GM12873 (cell line): ENCODE measurements around the gene INTS12.

ENCODE experiments used
- CTCF ChIP-seq: IDR thresholded peaks from 2 replicates; pipeline ENCODE4 v1.5.1; 2012; ENCODE audit warnings: low read depth, mild to moderate bottlenecking, moderate library complexity, low read length, control low read depth; ENCODE audit not compliant: insufficient read depth; ENCODE audit errors: missing control alignments

Gene INTS12

GRCh38 chr4:105719204-105719603, 10.7 kb upstream of the INTS12 start:
- no peak for TF ChIP-seq CTCF

GRCh38 chr4:105715692-105716278, 7.3 kb upstream of the INTS12 start:
- peak; percentile 18 for TF ChIP-seq CTCF

GRCh38 chr4:105714932-105715331, 6.4 kb upstream of the INTS12 start:
- no peak for TF ChIP-seq CTCF

GRCh38 chr4:105714071-105714521, 5.6 kb upstream of the INTS12 start:
- TF ChIP-seq CTCF, result no peak

- TF ChIP-seq CTCF, result no peak
These were observed 4.3 kb upstream of the INTS12 start for GRCh38 chr4:105712766-105713165.

GRCh38 chr4:105710678-105711077, 2.2 kb upstream of the INTS12 start:
- TF ChIP-seq CTCF, result no peak

GRCh38 chr4:105710012-105710600, 1.6 kb upstream of the INTS12 start:
- no peak for TF ChIP-seq CTCF
